DOHH2 (cell line): Measurements from ENCODE around the gene SLC30A2.
"Not testable (repeated sequence)": the region's sequence is repeated elsewhere in the genome, so short reads cannot be mapped to it uniquely, and the experiment has no call there.

Experiments used
- H3F3A ChIP-seq: fragments of 200-600 bp; sonication (generic), shearing (Covaris generic); 2 replicates; pipeline ENCODE4 v1.6.0; 2016; ENCODE audit warnings: antibody characterized with exemption, mild to moderate bottlenecking; ENCODE audit not compliant: control insufficient read depth, insufficient read depth
- H3K27ac ChIP-seq: fragments of 200-600 bp; sonication (generic); 2 replicates; pipeline ENCODE4 v1.5.1; 2014; ENCODE audit warnings: low read depth, mild to moderate bottlenecking, low read length, moderate library complexity
- H3K27me3 ChIP-seq: fragments of 200-600 bp; sonication (generic); 2 replicates; pipeline ENCODE4 v1.6.1; 2014; ENCODE audit warnings: mild to moderate bottlenecking, low read length, mixed read lengths; ENCODE audit not compliant: control insufficient read depth
- H3K36me3 ChIP-seq: fragments of 200-600 bp; sonication (generic); 2 replicates; pipeline ENCODE4 v1.6.1; 2014; ENCODE audit warnings: mild to moderate bottlenecking, low read length, moderate library complexity, mixed read lengths; ENCODE audit not compliant: control insufficient read depth
- H3K4me1 ChIP-seq: fragments of 200-600 bp; sonication (generic); 2 replicates; pipeline ENCODE4 v1.6.1; 2014; ENCODE audit warnings: mild to moderate bottlenecking, low read length, mixed read lengths; ENCODE audit not compliant: control insufficient read depth
- H3K4me2 ChIP-seq: fragments of 200-600 bp; sonication (generic); 2 replicates; pipeline ENCODE4 v1.6.0; 2014; ENCODE audit warnings: mild to moderate bottlenecking, low read length, moderate library complexity
- H3K4me3 ChIP-seq: fragments of 200-600 bp; sonication (generic); 2 replicates; pipeline ENCODE4 v1.5.1; 2014; ENCODE audit warnings: mild to moderate bottlenecking, low read length, mixed read lengths
- H3K79me2 ChIP-seq: fragments of 200-600 bp; sonication (generic); 2 replicates; pipeline ENCODE4 v1.6.1; 2014; ENCODE audit warnings: mild to moderate bottlenecking, low read length, mixed read lengths; ENCODE audit not compliant: control insufficient read depth
- H3K9me2 ChIP-seq: fragments of 200-600 bp; sonication (generic); replicated peaks from 2 replicates; pipeline ENCODE4 v1.6.1; 2014; ENCODE audit warnings: mild to moderate bottlenecking, low read length, mixed read lengths; ENCODE audit not compliant: control insufficient read depth
- H3K9me3 ChIP-seq: fragments of 200-600 bp; sonication (generic); 2 replicates; pipeline ENCODE4 v1.6.1; 2014; ENCODE audit warnings: antibody characterized with exemption, low read length, mixed read lengths; ENCODE audit not compliant: control insufficient read depth, insufficient read depth
- H4K20me1 ChIP-seq: fragments of 200-600 bp; sonication (generic); 2 replicates; pipeline ENCODE4 v1.6.0; 2014; ENCODE audit warnings: low read depth, mild to moderate bottlenecking, antibody characterized with exemption, low read length, moderate library complexity; ENCODE audit not compliant: control insufficient read depth, insufficient read depth
- EZH2phosphoT487 ChIP-seq: fragments of 200-600 bp; sonication (generic); IDR thresholded peaks from 2 replicates; pipeline ENCODE4 v1.6.1; 2017; ENCODE audit warnings: borderline replicate concordance, mild to moderate bottlenecking, antibody characterized with exemption, low read length, moderate library complexity, mixed read lengths
- TF ChIP-seq, protein P1 (sequence below): fragments of 200-600 bp; sonication (generic); IDR thresholded peaks from one replicate; pipeline ENCODE4 v1.5.1; 2014; ENCODE audit warnings: antibody characterized with exemption, mild to moderate bottlenecking, low read depth, low read length; ENCODE audit not compliant: poor library complexity, severe bottlenecking

Gene SLC30A2, protein sequence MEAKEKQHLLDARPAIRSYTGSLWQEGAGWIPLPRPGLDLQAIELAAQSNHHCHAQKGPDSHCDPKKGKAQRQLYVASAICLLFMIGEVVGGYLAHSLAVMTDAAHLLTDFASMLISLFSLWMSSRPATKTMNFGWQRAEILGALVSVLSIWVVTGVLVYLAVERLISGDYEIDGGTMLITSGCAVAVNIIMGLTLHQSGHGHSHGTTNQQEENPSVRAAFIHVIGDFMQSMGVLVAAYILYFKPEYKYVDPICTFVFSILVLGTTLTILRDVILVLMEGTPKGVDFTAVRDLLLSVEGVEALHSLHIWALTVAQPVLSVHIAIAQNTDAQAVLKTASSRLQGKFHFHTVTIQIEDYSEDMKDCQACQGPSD

DNA sequence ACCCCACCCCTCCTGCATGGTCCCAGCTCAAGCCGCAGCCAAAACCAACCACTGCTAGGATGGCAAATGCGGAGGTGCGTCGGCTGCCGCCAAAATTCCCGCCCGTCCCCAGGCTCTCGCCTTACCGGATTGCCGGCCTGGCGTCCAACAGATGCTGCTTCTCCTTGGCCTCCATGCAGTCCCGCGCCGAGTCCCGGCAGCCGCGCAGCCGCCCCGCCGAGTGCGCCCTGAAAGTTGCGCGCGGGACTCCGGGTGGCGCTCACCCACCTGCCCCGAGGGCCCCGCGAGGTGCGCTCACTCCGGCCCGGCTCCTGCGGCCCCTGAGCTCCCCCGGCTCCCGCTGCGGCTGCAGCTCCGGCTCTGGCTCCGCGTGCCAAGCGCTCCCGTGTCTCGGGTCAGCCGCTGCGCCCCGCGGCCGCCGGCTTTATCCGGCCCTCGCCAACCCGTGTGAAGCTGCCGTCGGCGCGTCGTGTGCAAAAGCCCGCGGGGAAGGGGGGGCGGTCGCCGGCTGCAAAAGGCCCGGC is at the start of gene SLC30A2:
SLC30A2 (minus strand) TSS at position 397 of the 524 bp plus-strand sequence; CDS start at position 175, 222 bp downstream.
- TF ChIP-seq EZH2phosphoT487: no peak
- TF ChIP-seq, protein P1, sequence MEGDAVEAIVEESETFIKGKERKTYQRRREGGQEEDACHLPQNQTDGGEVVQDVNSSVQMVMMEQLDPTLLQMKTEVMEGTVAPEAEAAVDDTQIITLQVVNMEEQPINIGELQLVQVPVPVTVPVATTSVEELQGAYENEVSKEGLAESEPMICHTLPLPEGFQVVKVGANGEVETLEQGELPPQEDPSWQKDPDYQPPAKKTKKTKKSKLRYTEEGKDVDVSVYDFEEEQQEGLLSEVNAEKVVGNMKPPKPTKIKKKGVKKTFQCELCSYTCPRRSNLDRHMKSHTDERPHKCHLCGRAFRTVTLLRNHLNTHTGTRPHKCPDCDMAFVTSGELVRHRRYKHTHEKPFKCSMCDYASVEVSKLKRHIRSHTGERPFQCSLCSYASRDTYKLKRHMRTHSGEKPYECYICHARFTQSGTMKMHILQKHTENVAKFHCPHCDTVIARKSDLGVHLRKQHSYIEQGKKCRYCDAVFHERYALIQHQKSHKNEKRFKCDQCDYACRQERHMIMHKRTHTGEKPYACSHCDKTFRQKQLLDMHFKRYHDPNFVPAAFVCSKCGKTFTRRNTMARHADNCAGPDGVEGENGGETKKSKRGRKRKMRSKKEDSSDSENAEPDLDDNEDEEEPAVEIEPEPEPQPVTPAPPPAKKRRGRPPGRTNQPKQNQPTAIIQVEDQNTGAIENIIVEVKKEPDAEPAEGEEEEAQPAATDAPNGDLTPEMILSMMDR: no peak
- no peaks in the 10 kb centered on the region for H3K36me3 ChIP-seq
- no peaks in the 10 kb centered on the region for H3K9me2 ChIP-seq
- no peaks in the 10 kb centered on the region for H4K20me1 ChIP-seq
- H3K9me3 ChIP-seq: no peaks in the 10 kb centered on the region
- H3K79me2 ChIP-seq: no peaks in the 10 kb centered on the region
- H3K4me2 ChIP-seq: no peak within 1 kb of the TSS
- H3K4me3 ChIP-seq: no peak within 1 kb of the TSS
- no peaks in the 10 kb centered on the region for H3K4me1 ChIP-seq
- no peaks in the 10 kb centered on the region for H3F3A ChIP-seq
- H3K27ac ChIP-seq: no peak within 1 kb of the TSS
- H3K27me3 ChIP-seq: peaks cover 41% of the 10 kb centered on the region

DNA sequence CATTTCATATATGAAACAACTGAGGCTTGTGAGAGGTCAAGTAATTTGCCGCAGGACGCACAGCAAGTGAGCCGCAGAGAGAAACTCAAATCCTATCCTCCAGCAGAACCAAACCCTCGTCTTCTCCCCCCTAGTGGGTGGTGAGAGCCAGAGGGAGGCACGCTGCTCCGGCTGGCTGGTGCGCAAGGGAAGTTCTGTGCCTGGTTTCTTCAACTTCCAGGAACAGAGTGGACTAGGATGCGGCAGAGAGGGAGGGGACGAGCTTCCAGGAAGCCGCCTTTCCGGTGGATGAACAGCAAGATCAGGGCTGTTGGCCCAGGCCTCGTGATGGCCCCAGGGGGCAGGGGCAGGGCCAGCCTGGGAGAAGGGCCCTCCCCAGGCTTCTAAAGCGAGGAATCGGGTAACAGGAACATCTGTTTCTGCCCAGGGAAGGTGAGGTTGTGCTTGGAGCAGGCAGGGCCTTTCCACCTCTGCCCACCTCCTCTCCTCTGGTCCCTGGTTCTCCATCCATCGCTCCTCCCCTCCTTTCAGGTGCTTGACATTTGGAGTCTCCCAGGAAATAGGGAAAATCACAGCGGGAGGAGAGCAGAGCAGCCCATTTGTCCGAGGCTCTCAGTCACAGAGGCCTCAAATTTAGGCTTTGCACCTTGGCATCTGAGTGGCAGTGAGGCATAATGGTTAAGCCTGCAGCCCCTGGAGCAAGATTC is 48.9 kb upstream of the SLC30A2 start:
- Histone ChIP-seq H3K4me2 (no peak overlapping the region), H3K4me1 (no peaks in the 10 kb centered on the region), H3F3A (no peaks in the 10 kb centered on the region), H3K36me3 (no peaks in the 10 kb centered on the region), H3K27me3 (peaks cover 16% of the 10 kb centered on the region), H3K9me3 (no peaks in the 10 kb centered on the region), H3K79me2 (no peaks in the 10 kb centered on the region), H4K20me1 (no peaks in the 10 kb centered on the region), H3K27ac (no peak overlapping the region), H3K9me2 (no peaks in the 10 kb centered on the region), H3K4me3 (no peak overlapping the region)
- no peak for TF ChIP-seq EZH2phosphoT487
- TF ChIP-seq, protein P1: no peak

DNA sequence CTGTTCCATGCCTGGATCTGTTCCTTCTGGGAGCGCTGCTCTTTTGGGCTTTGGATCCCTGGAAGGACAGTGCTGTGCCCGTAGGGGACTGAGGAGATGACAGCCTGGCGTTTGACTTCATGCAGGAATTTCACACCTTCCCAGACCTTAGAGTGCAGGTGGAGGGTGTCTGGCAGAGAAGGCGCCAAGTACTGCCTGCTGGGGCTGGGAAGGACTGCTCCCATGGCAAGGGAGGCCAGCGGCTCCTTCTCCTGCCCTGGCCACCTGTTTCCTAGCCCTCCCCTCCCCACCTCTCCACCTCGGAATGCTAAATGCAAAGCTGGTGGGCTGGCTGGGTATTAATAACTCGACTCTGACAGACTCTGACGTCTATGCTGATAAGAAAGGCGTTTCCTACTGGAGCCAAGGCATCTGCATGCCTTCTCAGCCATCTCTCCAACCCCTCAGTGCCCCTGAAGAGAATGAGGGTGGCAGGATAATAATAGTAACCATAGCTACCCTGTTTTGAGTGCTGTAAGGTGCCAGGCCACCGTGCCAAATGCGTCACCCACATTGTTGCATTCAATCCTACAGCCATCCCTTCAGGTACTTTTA is 48.3 kb upstream of the SLC30A2 start:
- Histone ChIP-seq H3K27me3 (peaks cover 16% of the 10 kb centered on the region), H4K20me1 (no peaks in the 10 kb centered on the region), H3F3A (no peaks in the 10 kb centered on the region), H3K4me1 (no peaks in the 10 kb centered on the region), H3K36me3 (no peaks in the 10 kb centered on the region), H3K79me2 (no peaks in the 10 kb centered on the region), H3K4me3 (no peak overlapping the region), H3K9me2 (no peaks in the 10 kb centered on the region), H3K4me2 (no peak overlapping the region), H3K27ac (no peak overlapping the region), H3K9me3 (no peaks in the 10 kb centered on the region)
- TF ChIP-seq, protein P1: no peak

DNA sequence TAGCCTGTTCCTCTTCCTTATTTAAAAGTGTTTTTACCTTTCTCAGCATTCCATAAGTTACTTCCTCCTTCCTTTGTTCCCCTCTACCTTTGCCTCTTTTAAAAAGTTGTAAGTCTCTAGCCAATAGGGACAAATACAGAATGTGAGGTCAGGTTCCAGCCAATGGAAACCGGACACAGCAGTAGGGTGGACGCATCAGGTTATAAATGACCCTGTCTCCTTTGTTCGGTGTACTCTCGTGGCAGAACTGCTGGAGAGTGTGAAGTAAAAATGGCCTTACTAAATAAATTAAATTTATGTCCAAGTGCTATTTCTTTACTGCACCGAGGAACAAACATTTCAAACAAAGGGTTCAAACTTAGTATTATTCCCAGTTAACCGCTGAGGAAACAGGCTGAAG is 47.7 kb upstream of the SLC30A2 start:
- H3K79me2 ChIP-seq, H3K36me3 ChIP-seq, H3K27ac ChIP-seq, H3K4me1 ChIP-seq, H3F3A ChIP-seq, H4K20me1 ChIP-seq, H3K4me2 ChIP-seq, H3K9me3 ChIP-seq, H3K4me3 ChIP-seq, H3K9me2 ChIP-seq: not testable (repeated sequence)
- peaks cover 16% of the 10 kb centered on the region for H3K27me3 ChIP-seq
